ENCODE measurements around the gene GAB2. TPM values are rescaled to one million over a fixed set of nuclear protein-coding genes. Genes with fewer than 3 reads are reported as not detected.

Gene GAB2
- total RNA-seq, 2 experiments from 2014 or later: 7.1 to 7.5 TPM

DNA sequence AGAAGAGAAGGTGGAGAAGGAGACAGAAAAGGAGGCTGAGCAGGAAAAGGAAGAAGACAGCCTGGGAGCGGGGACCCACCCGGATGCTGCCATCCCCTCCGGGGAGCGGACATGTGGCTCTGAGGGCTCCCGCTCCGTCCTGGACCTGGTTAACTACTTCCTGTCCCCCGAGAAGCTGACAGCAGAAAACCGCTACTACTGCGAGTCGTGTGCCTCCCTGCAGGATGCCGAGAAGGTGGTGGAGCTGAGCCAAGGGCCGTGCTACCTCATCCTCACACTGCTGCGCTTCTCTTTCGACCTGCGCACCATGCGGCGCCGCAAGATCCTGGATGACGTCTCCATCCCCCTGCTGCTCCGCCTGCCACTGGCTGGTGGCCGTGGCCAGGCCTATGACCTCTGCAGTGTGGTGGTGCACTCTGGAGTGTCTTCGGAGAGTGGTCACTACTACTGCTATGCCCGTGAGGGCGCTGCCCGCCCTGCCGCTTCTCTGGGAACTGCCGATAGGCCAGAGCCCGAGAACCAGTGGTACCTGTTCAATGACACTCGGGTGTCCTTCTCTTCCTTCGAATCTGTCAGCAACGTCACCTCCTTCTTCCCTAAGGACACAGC lies 207.5 kb downstream of the GAB2 start:
- Mint-ChIP-seq H3K4me3 (no peak overlapping the region), H3K4me1 (peaks cover 8% of the 10 kb centered on the region), H3K9me3 (no peaks in the 10 kb centered on the region), H3K36me3 (peaks cover 27% of the 10 kb centered on the region), H3K27me3 (no peaks in the 10 kb centered on the region), H3K27ac (no peak overlapping the region)
- POLR2A ChIA-PET: no interaction called here
- no peak for DNase-seq
- ATAC-seq (ENCODE audit: low read depth): no peak

DNA sequence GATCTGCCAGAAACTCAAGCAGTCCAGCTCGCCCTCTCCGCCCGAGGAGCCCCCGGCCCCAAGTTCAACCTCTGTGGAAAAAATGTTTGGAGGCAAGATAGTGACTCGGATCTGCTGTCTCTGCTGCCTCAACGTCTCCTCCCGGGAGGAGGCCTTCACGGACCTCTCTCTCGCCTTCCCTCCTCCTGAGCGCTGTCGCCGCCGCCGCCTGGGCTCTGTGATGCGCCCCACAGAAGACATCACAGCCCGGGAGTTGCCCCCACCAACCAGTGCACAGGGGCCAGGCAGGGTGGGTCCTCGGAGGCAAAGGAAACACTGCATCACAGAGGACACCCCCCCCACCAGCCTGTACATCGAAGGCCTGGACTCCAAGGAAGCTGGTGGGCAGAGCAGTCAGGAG lies 208.1 kb downstream of the GAB2 start:
- Mint-ChIP-seq H3K27me3 (no peaks in the 10 kb centered on the region), H3K36me3 (peaks cover 27% of the 10 kb centered on the region), H3K4me1 (peaks cover 13% of the 10 kb centered on the region), H3K4me3 (no peak overlapping the region), H3K9me3 (no peaks in the 10 kb centered on the region), H3K27ac (no peak overlapping the region)
- ATAC-seq (ENCODE audit: low read depth): no peak
- POLR2A ChIA-PET: no interaction called here
- no peak for DNase-seq

DNA sequence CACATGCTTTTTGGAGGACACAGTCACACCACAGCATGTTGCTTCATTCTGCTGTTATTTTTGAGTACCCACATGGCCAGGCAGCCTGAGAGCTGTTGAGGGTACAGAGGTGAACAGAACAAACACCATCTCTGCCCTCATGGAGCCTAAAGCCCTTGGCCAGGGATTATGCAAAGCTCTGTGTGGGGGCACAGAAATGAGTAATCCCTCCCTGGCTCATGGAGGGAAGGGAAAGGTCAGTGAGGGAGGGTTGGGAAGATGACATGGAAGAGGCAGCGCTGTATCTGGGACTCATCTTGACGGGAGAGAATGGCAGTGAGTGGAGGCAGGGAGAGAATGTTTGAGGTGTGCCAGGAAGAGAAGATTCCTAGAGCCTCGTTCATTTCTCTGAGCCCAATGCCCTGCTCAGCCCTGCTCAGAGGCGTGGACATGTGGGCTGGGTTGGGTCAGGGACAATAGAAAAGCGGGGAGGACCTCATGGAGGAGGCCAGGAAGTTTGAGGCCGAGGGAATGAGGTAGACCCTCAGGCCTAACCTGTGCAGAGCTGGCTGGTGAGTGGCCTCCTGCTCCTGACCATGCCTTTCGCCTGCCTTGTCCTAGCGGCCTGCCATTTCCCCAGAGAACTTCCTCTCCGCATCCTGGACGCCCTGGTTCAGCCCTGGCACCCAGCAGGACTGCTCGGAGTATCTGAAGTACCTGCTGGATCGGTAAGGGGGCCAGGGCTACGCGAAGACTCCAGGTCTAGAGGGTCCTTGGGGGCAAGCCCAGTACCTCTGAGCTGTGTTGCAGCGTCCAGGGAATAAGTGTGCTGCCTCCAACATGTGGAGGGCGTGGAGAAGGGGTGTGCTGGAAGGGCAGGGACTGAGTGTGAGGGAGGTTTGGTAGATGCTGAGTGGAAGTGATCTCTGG lies 209.1 kb downstream of the GAB2 start:
- H3K27me3 Mint-ChIP-seq: no peaks in the 10 kb centered on the region
- no peaks in the 10 kb centered on the region for H3K9me3 Mint-ChIP-seq
- no peak overlapping the region for H3K4me3 Mint-ChIP-seq
- DNase-seq: no peak
- H3K4me1 Mint-ChIP-seq: peaks cover 14% of the 10 kb centered on the region
- POLR2A ChIA-PET: no interaction called here
- H3K27ac Mint-ChIP-seq: peak overlapping the region; percentile 71
- ATAC-seq (ENCODE audit: low read depth): no peak
- H3K36me3 Mint-ChIP-seq: peaks cover 27% of the 10 kb centered on the region

DNA sequence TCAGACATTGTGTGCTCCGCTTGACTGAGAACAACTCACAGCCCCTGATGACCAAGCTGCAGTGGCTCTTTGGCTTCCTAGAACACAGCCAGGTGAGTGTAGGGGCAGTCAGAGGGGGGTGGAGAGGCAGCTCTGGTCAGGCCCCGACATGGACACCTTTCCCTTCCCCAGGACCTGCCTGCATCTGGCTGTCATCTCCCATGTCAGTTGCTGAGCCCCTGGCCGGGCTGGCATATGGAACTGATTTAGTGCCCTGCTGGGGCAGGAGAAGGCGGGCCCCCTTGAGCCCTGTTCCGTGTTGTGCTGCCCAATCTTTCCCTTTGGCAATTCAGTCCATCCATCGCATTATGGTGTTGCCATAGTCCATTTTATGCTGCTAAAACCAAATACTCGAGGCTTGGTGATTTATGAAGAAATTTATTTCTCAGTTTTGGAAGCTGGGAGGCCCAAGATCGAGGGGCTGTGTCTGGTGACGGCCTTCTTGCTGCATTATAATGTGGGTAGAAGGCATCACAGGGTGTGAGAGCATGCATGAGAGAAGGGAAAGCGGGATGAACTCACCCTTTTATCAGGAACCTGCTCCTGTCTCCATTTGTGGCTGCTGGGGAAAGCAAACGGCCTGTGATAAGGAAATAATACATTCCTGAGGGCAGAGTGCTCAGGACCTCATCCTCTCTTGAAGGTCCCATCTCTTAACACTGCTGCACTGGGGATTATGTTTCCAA lies 209.9 kb downstream of the GAB2 start:
- no peaks in the 10 kb centered on the region for H3K9me3 Mint-ChIP-seq
- POLR2A ChIA-PET: no interaction called here
- ATAC-seq (ENCODE audit: low read depth): no peak
- no peaks in the 10 kb centered on the region for H3K27me3 Mint-ChIP-seq
- peaks cover 27% of the 10 kb centered on the region for H3K36me3 Mint-ChIP-seq
- no peak for DNase-seq
- peaks cover 20% of the 10 kb centered on the region for H3K4me1 Mint-ChIP-seq
- H3K27ac Mint-ChIP-seq: no peak overlapping the region
- H3K4me3 Mint-ChIP-seq: no peak overlapping the region

DNA sequence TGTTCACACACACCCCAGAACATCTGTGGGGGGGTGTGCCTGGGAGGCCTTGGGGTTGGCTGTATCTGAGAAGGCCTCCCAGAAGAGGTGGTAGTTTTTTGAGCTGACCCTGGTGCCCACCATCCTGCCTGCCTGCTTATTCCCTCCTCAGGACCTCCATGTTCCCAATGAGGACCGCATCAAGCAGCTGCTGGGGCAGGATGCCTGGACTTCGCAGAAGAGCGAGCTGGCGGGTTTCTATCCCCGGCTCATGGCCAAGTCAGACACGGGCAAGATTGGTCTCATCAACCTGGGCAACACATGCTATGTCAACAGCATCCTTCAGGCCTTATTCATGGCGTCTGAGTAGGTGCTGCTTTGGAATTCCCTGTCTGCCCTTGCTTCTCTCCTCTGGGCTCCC lies 211.9 kb downstream of the GAB2 start:
- POLR2A ChIA-PET: no interaction called here
- no peaks in the 10 kb centered on the region for H3K9me3 Mint-ChIP-seq
- no peak for DNase-seq
- no peak overlapping the region for H3K27ac Mint-ChIP-seq
- H3K36me3 Mint-ChIP-seq: peaks cover 25% of the 10 kb centered on the region
- H3K4me3 Mint-ChIP-seq: no peak overlapping the region
- no peak for ATAC-seq (ENCODE audit: low read depth)
- peaks cover 33% of the 10 kb centered on the region for H3K4me1 Mint-ChIP-seq
- no peaks in the 10 kb centered on the region for H3K27me3 Mint-ChIP-seq

DNA sequence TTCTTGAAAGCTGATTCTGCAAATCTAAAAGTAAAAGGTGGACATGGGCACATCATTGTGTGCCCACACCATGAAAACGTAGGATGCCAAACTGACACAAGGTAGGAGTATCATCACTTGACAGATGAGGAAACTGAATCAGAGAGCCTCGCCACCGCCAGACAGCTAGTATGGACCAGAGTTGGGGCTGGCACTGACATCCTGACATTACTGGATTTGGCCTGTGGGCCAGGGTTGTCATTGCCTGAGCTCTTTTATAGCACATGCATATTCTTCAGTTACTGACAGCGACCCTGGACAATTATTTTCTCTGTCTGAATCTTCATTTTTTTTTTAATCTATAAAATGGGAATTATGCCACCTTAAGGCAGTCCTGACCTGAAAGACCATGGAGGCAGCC lies 212.4 kb downstream of the GAB2 start:
- peaks cover 33% of the 10 kb centered on the region for H3K4me1 Mint-ChIP-seq
- H3K4me3 Mint-ChIP-seq: no peak overlapping the region
- no peaks in the 10 kb centered on the region for H3K9me3 Mint-ChIP-seq
- peaks cover 23% of the 10 kb centered on the region for H3K36me3 Mint-ChIP-seq
- POLR2A ChIA-PET: no interaction called here
- H3K27me3 Mint-ChIP-seq: no peaks in the 10 kb centered on the region
- no peak for ATAC-seq (ENCODE audit: low read depth)
- no peak overlapping the region for H3K27ac Mint-ChIP-seq
- DNase-seq: no peak

DNA sequence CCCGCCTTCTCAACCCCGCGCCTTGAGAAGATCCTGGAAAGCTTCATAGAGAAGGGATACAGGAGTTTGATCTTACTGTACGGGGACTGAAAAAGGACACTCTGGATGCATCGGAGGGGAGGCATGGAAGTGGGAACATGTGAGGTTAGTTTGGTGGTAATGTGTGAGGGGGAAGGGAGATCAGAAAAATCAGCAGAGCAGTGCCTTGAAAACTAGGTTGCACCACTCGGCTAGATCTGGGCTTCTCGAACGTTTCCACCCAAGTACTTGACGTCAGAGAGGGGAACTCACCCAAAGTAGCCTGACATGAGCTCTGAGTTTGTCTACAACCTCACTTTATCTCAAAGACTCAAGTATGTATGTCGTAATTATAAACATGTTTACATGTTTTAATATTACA lies 214.4 kb downstream of the GAB2 start:
- no peaks in the 10 kb centered on the region for H3K27me3 Mint-ChIP-seq
- H3K9me3 Mint-ChIP-seq: no peaks in the 10 kb centered on the region

DNA sequence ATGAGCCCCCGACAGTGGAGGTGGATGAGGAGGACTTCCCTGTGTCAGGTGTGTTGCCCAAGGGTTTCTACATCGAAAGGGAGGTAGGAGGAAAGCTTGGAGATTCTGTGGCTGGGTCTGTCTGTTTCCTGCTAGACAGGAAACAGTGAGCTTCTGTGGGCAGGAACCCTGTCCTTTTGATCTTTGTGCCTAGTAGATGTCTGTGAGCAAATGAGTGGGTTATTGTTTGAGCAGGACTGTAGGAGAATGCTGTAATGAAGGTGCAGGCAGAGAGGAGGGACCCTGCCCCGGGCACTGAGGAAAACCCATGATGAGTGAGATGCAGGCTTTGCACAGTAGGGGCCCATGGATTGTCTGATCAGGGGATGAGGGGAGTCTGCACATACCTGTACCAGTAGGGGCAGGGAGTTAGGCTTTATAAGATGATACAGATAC lies 214.9 kb downstream of the GAB2 start:
- Mint-ChIP-seq H3K27me3 (no peaks in the 10 kb centered on the region), H3K27ac (peak overlapping the region; percentile 97), H3K4me3 (peak overlapping the region; percentile 88), H3K36me3 (peaks cover 25% of the 10 kb centered on the region), H3K9me3 (no peaks in the 10 kb centered on the region), H3K4me1 (peaks cover 30% of the 10 kb centered on the region)
- ATAC-seq (ENCODE audit: low read depth) (peak; percentile 90), DNase-seq (peak; percentile 63)
- POLR2A ChIA-PET: interaction anchor here (0.6 to 4.7 kb wide), 9 partner anchors 11 to 215 kb away, joined by 3 to 43 read pairs (median 4); partner anchors contain the start of genes ALG8, GAB2, KCTD21 and NDUFC2

More for the DNA sequence above, 214.4 kb downstream of the GAB2 start:
- POLR2A ChIA-PET: interaction anchor here (1.0 to 4.7 kb wide), 7 partner anchors 11 to 214 kb away, joined by 3 to 43 read pairs (median 4); partner anchors contain the start of genes ALG8, GAB2, KCTD21 and NDUFC2
- ATAC-seq (ENCODE audit: low read depth) (peak; percentile 73), DNase-seq (peak; percentile 43)
- peak overlapping the region; percentile 88 for H3K4me3 Mint-ChIP-seq
- peaks cover 26% of the 10 kb centered on the region for H3K36me3 Mint-ChIP-seq
- H3K4me1 Mint-ChIP-seq: peaks cover 30% of the 10 kb centered on the region
- H3K27ac Mint-ChIP-seq: peak overlapping the region; percentile 97

DNA sequence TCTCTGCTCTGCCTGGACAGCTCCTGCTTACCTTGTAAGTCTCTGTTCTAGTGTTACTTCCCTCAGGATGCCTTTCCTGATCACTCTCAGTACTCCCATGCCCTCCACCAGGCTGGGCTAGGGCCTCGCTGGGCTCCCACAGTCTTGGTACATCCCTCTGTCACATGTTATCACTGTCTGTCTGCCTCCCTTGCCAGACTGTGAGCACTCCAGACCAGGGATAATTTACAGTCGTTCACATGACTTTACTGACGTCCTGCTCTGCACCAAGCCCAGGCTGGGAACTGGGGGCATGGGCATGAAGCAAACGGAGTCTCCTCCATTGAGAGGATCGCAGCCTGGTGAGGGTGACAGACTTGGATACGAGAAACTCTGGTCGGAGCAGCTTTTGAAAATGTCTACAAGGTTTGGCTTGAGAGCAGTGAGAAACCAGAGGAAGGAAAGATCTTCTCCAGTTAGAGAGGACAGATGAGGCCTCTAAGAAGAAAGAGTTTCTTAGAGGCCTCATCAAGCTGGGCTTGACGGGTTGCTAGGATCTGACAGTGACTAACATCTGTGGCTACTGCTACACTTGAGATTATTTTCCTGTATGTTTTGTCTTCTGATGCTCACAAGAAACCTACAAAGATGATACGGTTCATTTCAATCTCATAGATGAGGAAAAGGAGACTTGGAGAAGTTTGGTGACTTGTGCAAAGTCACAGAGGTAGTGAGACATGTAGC lies 216.4 kb downstream of the GAB2 start:
- H3K27me3 Mint-ChIP-seq: no peaks in the 10 kb centered on the region
- peak overlapping the region; percentile 46 for H3K27ac Mint-ChIP-seq
- peaks cover 28% of the 10 kb centered on the region for H3K36me3 Mint-ChIP-seq
- peak overlapping the region; percentile 35 for H3K4me3 Mint-ChIP-seq
- no peak for DNase-seq
- POLR2A ChIA-PET: interaction anchor here (2.4 to 4.7 kb wide), 3 partner anchors 12 to 91 kb away, joined by 11 to 43 read pairs (median 29); partner anchors contain the start of genes ALG8, KCTD21 and USP35
- no peaks in the 10 kb centered on the region for H3K9me3 Mint-ChIP-seq
- ATAC-seq (ENCODE audit: low read depth): no peak
- peaks cover 33% of the 10 kb centered on the region for H3K4me1 Mint-ChIP-seq

DNA sequence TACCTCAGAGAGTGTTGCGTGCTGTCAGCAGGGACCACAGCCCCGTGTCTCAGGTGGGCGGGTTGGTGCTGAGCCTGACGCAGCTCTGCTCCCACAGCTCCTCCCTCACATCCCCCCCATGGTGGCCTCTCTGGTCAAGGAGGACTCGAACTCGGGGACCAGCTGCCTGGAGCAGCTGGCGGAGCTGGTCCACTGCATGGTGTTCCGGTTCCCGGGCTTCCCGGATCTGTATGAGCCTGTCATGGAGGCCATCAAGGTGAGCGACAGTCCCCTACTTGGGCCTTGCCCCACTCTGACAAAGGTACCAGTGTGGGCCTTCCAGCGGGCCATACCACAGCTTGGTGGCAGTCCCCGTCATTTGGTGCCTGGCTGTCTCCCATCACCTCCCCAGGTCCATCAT lies 217.1 kb downstream of the GAB2 start:
- Mint-ChIP-seq H3K9me3 (no peaks in the 10 kb centered on the region), H3K4me3 (no peak overlapping the region), H3K4me1 (peaks cover 33% of the 10 kb centered on the region), H3K36me3 (peaks cover 28% of the 10 kb centered on the region), H3K27ac (no peak overlapping the region), H3K27me3 (no peaks in the 10 kb centered on the region)
- DNase-seq: no peak
- no peak for ATAC-seq (ENCODE audit: low read depth)
- POLR2A ChIA-PET: interaction anchor here (0.6 to 4.7 kb wide), 2 partner anchors 11 to 243 kb away, joined by 4 to 43 read pairs; partner anchors contain the start of genes KCTD21 and USP35

DNA sequence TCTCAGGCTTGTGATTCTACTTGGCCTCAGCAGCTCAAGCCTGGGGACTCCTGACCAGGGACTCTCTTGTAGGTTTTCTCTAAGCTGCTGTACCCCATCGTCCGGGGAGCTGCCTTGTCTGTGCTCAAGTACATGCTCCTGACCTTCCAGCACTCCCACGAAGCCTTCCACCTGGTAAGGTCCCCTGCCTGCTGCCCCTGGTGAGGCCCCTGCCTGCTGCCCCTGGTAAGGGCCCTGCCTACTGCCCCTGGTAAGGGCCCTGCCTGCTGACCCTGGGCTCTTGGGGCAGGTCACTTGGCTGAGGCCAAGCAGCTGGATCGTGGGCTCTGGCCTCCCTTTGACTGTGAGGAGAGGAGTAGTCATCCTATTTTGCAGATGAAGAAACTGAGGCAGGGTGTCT lies 217.6 kb downstream of the GAB2 start:
- Mint-ChIP-seq H3K27me3 (no peaks in the 10 kb centered on the region), H3K36me3 (peaks cover 28% of the 10 kb centered on the region), H3K27ac (peak overlapping the region; percentile 40), H3K9me3 (no peaks in the 10 kb centered on the region), H3K4me3 (no peak overlapping the region), H3K4me1 (peaks cover 34% of the 10 kb centered on the region)
- no peak for DNase-seq
- POLR2A ChIA-PET: interaction anchor here (0.6 to 4.7 kb wide), 2 partner anchors 11 to 243 kb away, joined by 4 to 43 read pairs; partner anchors contain the start of genes KCTD21 and USP35
- no peak for ATAC-seq (ENCODE audit: low read depth)

DNA sequence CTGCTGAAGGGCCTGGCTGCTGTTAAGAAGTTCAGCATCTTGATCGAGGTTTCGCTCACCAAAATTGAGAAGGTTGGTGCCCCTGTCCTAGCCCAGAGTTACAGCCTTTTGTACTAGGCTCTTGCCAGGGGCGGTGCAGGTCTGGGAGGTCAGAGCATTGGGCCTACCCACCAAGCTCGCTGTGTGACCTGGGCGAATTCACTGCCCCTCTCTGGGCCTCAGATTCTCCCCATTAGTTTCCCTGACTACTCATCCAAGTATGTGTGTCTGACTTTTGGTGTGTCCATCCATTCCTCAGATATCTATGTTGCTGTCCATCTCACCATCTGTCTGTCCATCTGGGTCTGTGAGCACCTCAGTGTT lies 218.0 kb downstream of the GAB2 start:
- Mint-ChIP-seq H3K4me1 (peaks cover 34% of the 10 kb centered on the region), H3K27ac (peak overlapping the region; percentile 40), H3K36me3 (peaks cover 27% of the 10 kb centered on the region), H3K27me3 (no peaks in the 10 kb centered on the region), H3K4me3 (no peak overlapping the region), H3K9me3 (no peaks in the 10 kb centered on the region)
- DNase-seq: no peak
- POLR2A ChIA-PET: interaction anchor here (4.7 kb wide), 1 partner anchor 10 kb away, joined by 43 read pairs; the partner anchor contains the start of genes KCTD21 and USP35
- ATAC-seq (ENCODE audit: low read depth): no peak

Measured in activated naive CD8-positive, alpha-beta T cell treated with anti-CD3 and anti-CD28 coated beads, Interleukin-2, amount 10 ng/mL, durations not matched to agents 7 days and 5 days (primary cell).